WTC11 (cell line): ENCODE data around the gene RECK. TPM values are rescaled to one million over a fixed set of nuclear protein-coding genes. Genes with fewer than 3 reads are reported as not detected.

Experiments used
- ATAC-seq: fragments of 200-7000 bp; cut with Tn5 transposase; 2 replicates; pipeline ENCODE4 v1.10.0; 2021; ENCODE audit warnings: mild to moderate bottlenecking, moderate library complexity
- CTCF ChIA-PET: fragments of 300-600 bp; sonication (Branson Sonifier 250); formaldehyde crosslinking; loops from one replicate; lab custom pipeline; 2021; ENCODE audit warnings: antibody characterized with exemption; lab: Charles Lee
- POLR2A ChIA-PET: fragments of 350-600 bp; sonication (Branson Sonifier 250); formaldehyde crosslinking; loops from one replicate; lab custom pipeline; 2021; ENCODE audit warnings: antibody characterized with exemption; lab: Charles Lee
- DNase-seq: peaks from one replicate; pipeline ENCODE4 v3.0.0; 2021; ENCODE audit warnings: low spot score
- H3K27ac Mint-ChIP-seq: 2 replicates; pipeline ENCODE4 v1.8.0; 2021; ENCODE audit warnings: mixed read lengths
- H3K27me3 Mint-ChIP-seq: 2 replicates; pipeline ENCODE4 v1.8.0; 2021; ENCODE audit warnings: low read depth, mild to moderate bottlenecking, moderate library complexity, mixed read lengths
- H3K36me3 Mint-ChIP-seq: 2 replicates; pipeline ENCODE4 v1.8.0; 2021; ENCODE audit warnings: mixed read lengths
- H3K4me1 Mint-ChIP-seq: 2 replicates; pipeline ENCODE4 v1.8.0; 2022; ENCODE audit warnings: mixed read lengths
- H3K4me3 Mint-ChIP-seq: 2 replicates; pipeline ENCODE4 v1.8.0; 2021; ENCODE audit warnings: mild to moderate bottlenecking, moderate library complexity, mixed read lengths
- H3K9me3 Mint-ChIP-seq: 2 replicates; pipeline ENCODE4 v1.8.0; 2021; ENCODE audit warnings: mixed read lengths
- CBFB ChIP-seq: sonication (generic); formaldehyde crosslinking; IDR thresholded peaks from 2 replicates; pipeline ENCODE4 v1.8.1; 2022; ENCODE audit warnings: mild to moderate bottlenecking, low read depth, missing genetic modification reagents
- CREB1 ChIP-seq: sonication (generic); formaldehyde crosslinking; IDR thresholded peaks from 2 replicates; pipeline ENCODE4 v1.8.0; 2023; ENCODE audit warnings: mild to moderate bottlenecking, missing genetic modification reagents
- FOXP1 ChIP-seq: sonication (generic); formaldehyde crosslinking; IDR thresholded peaks from 2 replicates; pipeline ENCODE4 v1.8.0; 2022; ENCODE audit warnings: missing genetic modification reagents, mild to moderate bottlenecking, moderate library complexity, borderline replicate concordance
- GRHL2 ChIP-seq: fragments of 250-450 bp; sonication (Bioruptor Pico); IDR thresholded peaks from 2 replicates; pipeline ENCODE4 v1.8.0; 2022; ENCODE audit warnings: mild to moderate bottlenecking, moderate library complexity; ENCODE audit not compliant: insufficient replicate concordance, severe bottlenecking
- JAZF1 ChIP-seq: fragments of 250-450 bp; sonication (Bioruptor Pico); IDR thresholded peaks from 2 replicates; pipeline ENCODE4 v1.9.0; 2021; ENCODE audit warnings: moderate library complexity, mild to moderate bottlenecking, inconsistent platforms
- NFATC4 ChIP-seq: fragments of 250-450 bp; sonication (Bioruptor Pico); IDR thresholded peaks from 2 replicates; pipeline ENCODE4 v1.9.0; 2021; ENCODE audit warnings: mild to moderate bottlenecking
- OVOL2 ChIP-seq: fragments of 250-450 bp; sonication (Bioruptor Pico); IDR thresholded peaks from 2 replicates; pipeline ENCODE4 v1.9.0; 2021; ENCODE audit warnings: mild to moderate bottlenecking, borderline replicate concordance
- PRDM15 ChIP-seq: sonication (generic); formaldehyde crosslinking; IDR thresholded peaks from 2 replicates; pipeline ENCODE4 v1.8.0; 2022; ENCODE audit warnings: missing genetic modification reagents
- SMAD3 ChIP-seq: sonication (generic); formaldehyde crosslinking; IDR thresholded peaks from 2 replicates; pipeline ENCODE4 v1.8.0; 2022; ENCODE audit warnings: missing genetic modification reagents, mild to moderate bottlenecking, borderline replicate concordance
- TEAD1 ChIP-seq: sonication (generic); formaldehyde crosslinking; IDR thresholded peaks from 2 replicates; pipeline ENCODE4 v1.8.0; 2022; ENCODE audit warnings: mild to moderate bottlenecking, missing genetic modification reagents
- ZBTB43 ChIP-seq: sonication (generic); formaldehyde crosslinking; IDR thresholded peaks from 2 replicates; pipeline ENCODE4 v1.8.1; 2023; ENCODE audit warnings: mild to moderate bottlenecking, missing genetic modification reagents
- ZNF219 ChIP-seq: sonication (generic); formaldehyde crosslinking; IDR thresholded peaks from 2 replicates; pipeline ENCODE4 v1.8.0; 2023; ENCODE audit warnings: missing genetic modification reagents, mild to moderate bottlenecking, borderline replicate concordance
- total RNA-seq: library from RNA; stranded (reverse); gene quantifications from 3 replicates; pipeline ENCODE4 v1.2.3, GENCODE V29; 2021
- TF ChIP-seq, protein P1 (sequence below): fragments of 250-450 bp; sonication (Bioruptor Pico); IDR thresholded peaks from 2 replicates; pipeline ENCODE4 v1.9.0; 2021; ENCODE audit warnings: moderate library complexity, mild to moderate bottlenecking, inconsistent platforms, borderline replicate concordance
- TF ChIP-seq, protein P2 (sequence below): fragments of 250-450 bp; sonication (Bioruptor Pico); IDR thresholded peaks from 2 replicates; pipeline ENCODE4 v1.9.0; 2021; ENCODE audit warnings: mild to moderate bottlenecking
- TF ChIP-seq, protein P3 (sequence below): sonication (generic); formaldehyde crosslinking; IDR thresholded peaks from 2 replicates; pipeline ENCODE4 v1.8.1; 2023; ENCODE audit warnings: mild to moderate bottlenecking, missing genetic modification reagents, moderate library complexity

RECK gene
- total RNA-seq, 1 experiment from 2014 or later, result 11.2 TPM

DNA sequence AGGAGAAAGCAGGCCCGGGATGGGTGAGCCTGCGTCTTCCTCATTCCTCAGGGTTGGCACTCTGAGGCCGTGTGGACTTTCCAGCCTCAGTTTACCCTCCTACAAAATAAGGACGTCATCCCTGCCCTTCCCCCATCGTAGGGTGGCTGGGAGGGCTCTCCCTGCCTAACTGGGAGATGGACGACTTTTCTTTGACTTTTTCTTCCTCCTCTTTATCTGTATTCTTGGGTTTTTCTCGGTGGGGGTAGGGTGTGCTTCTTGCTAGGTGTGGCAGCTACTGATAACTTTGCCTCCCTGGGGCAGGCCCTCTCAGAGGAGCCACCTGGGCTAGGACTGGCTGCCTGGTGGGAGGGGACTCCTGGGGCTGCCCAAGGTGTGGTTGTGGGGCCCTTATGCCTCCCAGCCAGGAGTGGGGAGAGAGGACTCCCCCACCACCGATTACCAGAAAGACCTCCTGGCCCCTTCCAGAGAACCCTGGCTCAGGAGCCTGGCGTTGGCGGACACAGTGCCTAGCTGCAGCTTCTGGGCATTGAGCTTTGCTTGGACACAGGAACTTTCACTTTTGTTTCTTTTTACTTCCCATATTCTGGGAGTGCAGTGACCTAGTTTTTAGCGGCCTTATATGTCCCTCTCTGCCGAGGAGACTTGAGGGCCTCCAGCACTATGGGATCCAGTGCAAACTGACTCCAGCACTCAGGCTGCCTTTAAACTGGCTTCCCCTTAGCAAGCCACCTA is 106.0 kb downstream of the RECK start:
- TF ChIP-seq ZNF219 (CRISPR knock-in tag), result no peak
- no peak for TF ChIP-seq JAZF1 (CRISPR knock-in tag)
- no peak for TF ChIP-seq GRHL2 (CRISPR knock-in tag)
- no peak for TF ChIP-seq OVOL2 (CRISPR knock-in tag)
- no peak for TF ChIP-seq PRDM15
- H3K27me3 Mint-ChIP-seq, result peaks cover 51% of the 10 kb centered on the region
- POLR2A ChIA-PET, result interaction anchor here (0.8 kb wide), 1 partner anchor 12 kb away, joined by 3 read pairs; no protein-coding TSS in a partner anchor
- peaks cover 2% of the 10 kb centered on the region for H3K4me1 Mint-ChIP-seq
- no peak overlapping the region for H3K27ac Mint-ChIP-seq
- DNase-seq, result no peak
- ATAC-seq, result no peak
- CTCF ChIA-PET, result interaction anchor here (0.6 to 2.4 kb wide), 3 partner anchors 23 to 24 kb away, joined by 3 to 9 read pairs (median 4); no protein-coding TSS in a partner anchor
- no peak overlapping the region for H3K4me3 Mint-ChIP-seq
- peaks cover 13% of the 10 kb centered on the region for H3K36me3 Mint-ChIP-seq
- peaks cover 18% of the 10 kb centered on the region for H3K9me3 Mint-ChIP-seq

DNA sequence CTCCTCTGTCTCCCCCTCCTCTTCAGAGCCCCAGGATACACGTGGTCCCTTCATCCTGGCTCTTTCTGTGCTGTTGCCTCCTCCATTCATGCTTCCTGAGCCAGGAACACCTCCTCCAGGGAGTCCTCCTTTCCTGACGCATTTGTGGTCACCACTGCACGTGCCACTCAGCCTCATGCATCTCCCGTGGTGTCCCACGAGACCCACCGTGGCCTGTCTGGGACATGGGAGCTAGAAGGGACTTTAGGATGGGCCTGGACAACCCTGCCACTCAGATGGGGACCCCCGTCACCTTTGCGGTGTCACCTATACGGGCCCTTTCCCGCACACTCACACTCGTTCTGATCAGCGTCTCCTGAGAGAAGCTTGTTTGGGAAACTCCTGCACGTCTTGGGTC is 106.5 kb downstream of the RECK start:
- ChIA-PET POLR2A (no interaction called here), CTCF (interaction anchor here (1.1 to 2.4 kb wide), 2 partner anchors 22 to 24 kb away, joined by 4 to 9 read pairs; no protein-coding TSS in a partner anchor)
- Mint-ChIP-seq H3K27me3 (peaks cover 45% of the 10 kb centered on the region), H3K9me3 (peaks cover 18% of the 10 kb centered on the region), H3K4me3 (no peak overlapping the region), H3K27ac (no peak overlapping the region), H3K4me1 (no peaks in the 10 kb centered on the region; the same call in 1 of the 2 replicates), H3K36me3 (peaks cover 13% of the 10 kb centered on the region)
- no peak for TF ChIP-seq TEAD1
- TF ChIP-seq, protein P1, sequence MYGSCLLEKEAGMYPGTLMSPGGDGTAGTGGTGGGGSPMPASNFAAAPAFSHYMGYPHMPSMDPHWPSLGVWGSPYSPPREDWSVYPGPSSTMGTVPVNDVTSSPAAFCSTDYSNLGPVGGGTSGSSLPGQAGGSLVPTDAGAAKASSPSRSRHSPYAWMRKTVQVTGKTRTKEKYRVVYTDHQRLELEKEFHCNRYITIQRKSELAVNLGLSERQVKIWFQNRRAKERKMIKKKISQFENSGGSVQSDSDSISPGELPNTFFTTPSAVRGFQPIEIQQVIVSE, result no peak
- TF ChIP-seq CREB1 (CRISPR knock-in tag), result no peak
- TF ChIP-seq OVOL2 (CRISPR knock-in tag), result no peak
- DNase-seq (no peak), ATAC-seq (no peak)

DNA sequence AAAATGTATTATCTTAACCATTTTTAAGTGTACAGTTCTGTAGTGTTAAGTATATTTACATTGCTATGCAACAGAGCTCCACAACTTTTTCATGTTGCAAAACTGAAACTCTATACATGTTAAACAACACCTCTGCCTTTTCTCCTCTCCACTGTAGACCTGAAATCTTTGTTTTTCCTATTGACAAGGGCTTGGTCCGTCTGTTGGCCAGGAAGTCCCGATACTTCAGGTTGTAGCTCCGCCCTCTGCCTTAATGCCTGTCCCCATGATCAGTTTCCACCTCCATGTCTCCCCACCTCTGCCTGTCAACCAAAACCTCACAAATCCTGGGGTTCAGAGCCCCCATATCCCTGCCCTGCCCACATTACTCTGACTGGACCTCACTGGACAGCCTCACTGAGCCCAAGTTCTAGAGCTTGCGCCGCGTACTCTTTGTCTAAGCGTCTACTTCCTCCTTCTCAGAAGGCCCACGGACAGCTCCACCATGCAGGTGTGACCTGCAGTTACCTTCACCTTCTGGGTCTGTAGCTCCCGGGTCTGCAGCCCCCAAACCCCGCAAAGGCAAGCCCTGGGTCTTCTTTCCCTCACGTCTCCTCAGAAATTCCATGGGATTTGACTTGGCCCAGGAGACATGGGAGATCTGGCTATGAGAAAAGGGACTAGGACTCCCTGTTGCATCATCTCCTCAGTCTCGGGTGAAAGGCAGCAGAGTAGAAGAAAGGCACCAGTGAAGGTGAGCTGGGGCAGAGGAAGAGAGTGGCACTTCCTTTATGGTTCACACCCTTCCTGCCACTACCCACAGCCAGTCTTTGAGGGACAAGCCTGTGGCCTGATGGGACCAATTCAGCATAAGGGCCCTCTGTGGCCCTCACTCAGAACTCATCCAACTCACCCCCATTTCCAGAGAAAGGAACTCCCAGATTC is 107.9 kb downstream of the RECK start:
- DNase-seq, result no peak
- peaks cover 18% of the 10 kb centered on the region for H3K9me3 Mint-ChIP-seq
- peaks cover 13% of the 10 kb centered on the region for H3K36me3 Mint-ChIP-seq
- no peak overlapping the region for H3K4me3 Mint-ChIP-seq
- H3K27me3 Mint-ChIP-seq, result peaks cover 32% of the 10 kb centered on the region
- H3K27ac Mint-ChIP-seq, result no peak overlapping the region
- ChIA-PET POLR2A (no interaction called here), CTCF (interaction anchor here (2.4 kb wide), 1 partner anchor 21 kb away, joined by 9 read pairs; no protein-coding TSS in a partner anchor)
- no peak for ATAC-seq
- TF ChIP-seq, protein P2, sequence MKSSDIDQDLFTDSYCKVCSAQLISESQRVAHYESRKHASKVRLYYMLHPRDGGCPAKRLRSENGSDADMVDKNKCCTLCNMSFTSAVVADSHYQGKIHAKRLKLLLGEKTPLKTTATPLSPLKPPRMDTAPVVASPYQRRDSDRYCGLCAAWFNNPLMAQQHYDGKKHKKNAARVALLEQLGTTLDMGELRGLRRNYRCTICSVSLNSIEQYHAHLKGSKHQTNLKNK (CRISPR knock-in tag), result no peak
- TF ChIP-seq CBFB (CRISPR knock-in tag) (no peak), NFATC4 (no peak)
- H3K4me1 Mint-ChIP-seq, result no peaks in the 10 kb centered on the region; the same call in 1 of the 2 replicates

- ATAC-seq (no peak), DNase-seq (no peak)
- Mint-ChIP-seq H3K27me3 (peaks cover 23% of the 10 kb centered on the region), H3K4me3 (no peak overlapping the region), H3K9me3 (peaks cover 18% of the 10 kb centered on the region), H3K4me1 (no peaks in the 10 kb centered on the region; the same call in 1 of the 2 replicates), H3K27ac (no peak overlapping the region), H3K36me3 (peaks cover 13% of the 10 kb centered on the region)
- ChIA-PET POLR2A (no interaction called here), CTCF (no interaction called here)
- TF ChIP-seq SMAD3 (CRISPR knock-in tag) (no peak), ZBTB43 (no peak), GRHL2 (CRISPR knock-in tag) (no peak), FOXP1 (CRISPR knock-in tag) (no peak)
- TF ChIP-seq, protein P3, sequence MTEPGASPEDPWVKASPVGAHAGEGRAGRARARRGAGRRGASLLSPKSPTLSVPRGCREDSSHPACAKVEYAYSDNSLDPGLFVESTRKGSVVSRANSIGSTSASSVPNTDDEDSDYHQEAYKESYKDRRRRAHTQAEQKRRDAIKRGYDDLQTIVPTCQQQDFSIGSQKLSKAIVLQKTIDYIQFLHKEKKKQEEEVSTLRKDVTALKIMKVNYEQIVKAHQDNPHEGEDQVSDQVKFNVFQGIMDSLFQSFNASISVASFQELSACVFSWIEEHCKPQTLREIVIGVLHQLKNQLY (CRISPR knock-in tag), result no peak
These were observed 109.3 kb downstream of the RECK start for GRCh38 chr9:36145970-36146369.
